Thoracic aorta (tissue), 2 donors: Measurements from ENCODE around the gene NEK5. TPM values are rescaled to one million over a fixed set of nuclear protein-coding genes. Genes with fewer than 3 reads are reported as not detected.

Experiments used
- ATAC-seq: fragments of 150-250 bp; one replicate; pipeline ENCODE4 v1.8.0; 2017; ENCODE audit warnings: low read depth; ENCODE audit not compliant: insufficient number of reproducible peaks, low FRiP score
- DNase-seq: peaks from one replicate; pipeline ENCODE4 v3.0.0-alpha.2; 2020; ENCODE audit warnings: low spot score
- H3K27ac ChIP-seq, 2 donors: fragments of 200-600 bp; sonication (generic); 1 replicate in 1 of 2; 2 replicates in 1 of 2; pipeline ENCODE4 v1.5.1; 2016; ENCODE audit warnings: mild to moderate bottlenecking in 2 of 2, moderate library complexity in 2 of 2
- H3K27me3 ChIP-seq: fragments of 200-600 bp; sonication (generic); replicated peaks from 2 replicates; pipeline ENCODE4 v1.6.0; 2016; ENCODE audit warnings: mild to moderate bottlenecking; ENCODE audit not compliant: insufficient read depth
- H3K36me3 ChIP-seq: fragments of 200-600 bp; sonication (generic); one replicate; pipeline ENCODE4 v1.5.1; 2016
- H3K4me1 ChIP-seq, 2 donors: fragments of 200-600 bp; sonication (generic); 1 replicate in 1 of 2; 2 replicates in 1 of 2; pipeline versions ENCODE4 v1.5.1 to v1.6.0; 2016; ENCODE audit warnings: low read depth in 2 of 2, mild to moderate bottlenecking in 1 of 2; ENCODE audit not compliant: control insufficient read depth in 1 of 2
- H3K4me3 ChIP-seq: fragments of 200-600 bp; sonication (generic); 2 replicates; pipeline ENCODE4 v1.5.1; 2016; ENCODE audit warnings: mild to moderate bottlenecking
- H3K9me3 ChIP-seq: fragments of 200-600 bp; sonication (generic); 2 replicates; pipeline ENCODE4 v1.5.1; 2016
- CTCF ChIP-seq: fragments of 200-600 bp; sonication (generic); IDR thresholded peaks from one replicate; pipeline ENCODE4 v1.5.1; 2019; ENCODE audit warnings: antibody characterized with exemption
- total RNA-seq, 2 donors: library from RNA; depleted of rRNA; stranded (reverse); fragments of >200 nt; gene quantifications; one replicate each; pipeline versions ENCODE4 v1.1.0 to v1.2.3, GENCODE V29; 2016

Gene NEK5
- total RNA-seq, 2 donors from 2014 or later, result 0.27 to 0.28 TPM

DNA sequence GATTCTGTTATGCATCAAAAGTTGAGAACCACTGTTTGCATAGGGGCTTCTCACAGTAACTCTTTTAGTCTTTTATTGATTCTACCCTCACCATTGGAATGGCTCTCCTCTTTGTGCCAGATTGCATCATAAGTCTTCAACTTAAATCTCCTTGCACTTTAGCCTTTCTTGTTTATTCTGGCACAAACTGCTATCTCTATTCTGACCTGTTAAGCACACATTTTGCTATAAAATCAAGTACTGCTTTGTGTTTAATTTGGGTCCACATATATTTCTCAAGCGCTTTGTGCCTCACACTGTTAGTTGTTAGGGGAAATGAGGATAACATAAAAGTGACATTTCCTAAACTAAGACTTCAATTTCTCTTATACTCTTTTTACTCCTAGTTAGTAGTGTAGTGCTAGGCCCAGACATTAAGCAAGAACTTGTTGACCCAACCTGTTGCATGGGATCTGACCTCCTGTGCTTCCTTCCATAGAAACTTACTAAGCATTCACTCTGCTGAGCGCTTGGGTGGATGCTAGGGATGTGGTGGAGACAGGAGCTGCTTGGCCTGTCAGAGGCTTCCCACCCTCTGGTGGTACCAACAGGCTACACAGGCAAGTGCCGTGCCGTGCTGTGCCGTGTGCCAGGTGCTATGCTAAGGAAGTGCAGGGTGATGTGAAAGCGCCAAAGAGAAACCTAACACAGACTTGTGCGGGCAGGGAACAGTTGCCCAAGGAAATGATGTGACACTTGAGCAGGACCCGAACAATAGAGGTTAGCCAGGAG lies 103.2 kb downstream of the NEK5 start:
- Histone ChIP-seq H3K4me1 (peaks cover 0 to 4% of the 10 kb centered on the region in 2 donors), H3K4me3 (no peak overlapping the region), H3K36me3 (peaks cover 43% of the 10 kb centered on the region), H3K27me3 (no peaks in the 10 kb centered on the region), H3K27ac (no peak overlapping the region), H3K9me3 (peaks cover 8% of the 10 kb centered on the region)
- DNase-seq, result no peak
- TF ChIP-seq CTCF, result no peak
- no peak for ATAC-seq

- Histone ChIP-seq H3K4me3 (no peak within 1 kb of the TSS), H3K27me3 (no peaks in the 10 kb centered on the region), H3K9me3 (peaks cover 5% of the 10 kb centered on the region), H3K4me1 (peaks cover 0 to 4% of the 10 kb centered on the region in 2 donors), H3K27ac (no peak within 1 kb of the TSS), H3K36me3 (peaks cover 45% of the 10 kb centered on the region)
- DNase-seq (no peak), ATAC-seq (no peak)
- no peak for TF ChIP-seq CTCF
Measured at GRCh38 chr13:52024481-52024880, 104.4 kb downstream of the NEK5 start, which contains the start of gene UTP14C. Gene UTP14C (plus strand): TSS chr13:52024691. CDS start chr13:52028805, 4,114 bp downstream.

- Histone ChIP-seq H3K9me3 (peaks cover 2% of the 10 kb centered on the region), H3K4me1 (no peaks in the 10 kb centered on the region), H3K27me3 (no peaks in the 10 kb centered on the region), H3K36me3 (peaks cover 35% of the 10 kb centered on the region), H3K4me3 (no peak overlapping the region), H3K27ac (no peak overlapping the region)
- DNase-seq (no peak), ATAC-seq (no peak)
- TF ChIP-seq CTCF, result no peak
Measured at GRCh38 chr13:52022356-52022755, 106.5 kb downstream of the NEK5 start.

DNA sequence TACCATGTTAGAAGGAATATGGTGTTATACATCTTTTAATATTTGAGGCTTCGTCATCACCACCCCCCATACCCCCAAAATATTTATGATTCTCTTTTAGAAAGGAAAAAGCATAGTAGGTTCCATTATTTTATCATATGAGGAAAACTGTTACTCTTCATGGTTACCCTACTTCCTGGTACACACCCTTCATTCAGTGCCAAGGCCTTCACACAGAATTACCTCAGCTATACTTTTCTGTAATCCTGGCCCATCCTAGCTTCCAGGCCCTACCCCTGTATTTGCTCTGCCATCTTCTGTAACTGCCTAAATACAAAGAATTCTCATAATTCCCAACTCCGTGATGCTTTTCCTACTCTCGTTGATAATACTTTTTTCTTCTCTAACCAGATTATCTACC lies 108.7 kb downstream of the NEK5 start:
- no peak for ATAC-seq
- H3K27me3 ChIP-seq, result no peaks in the 10 kb centered on the region
- H3K36me3 ChIP-seq, result peaks cover 19% of the 10 kb centered on the region
- no peak overlapping the region for H3K27ac ChIP-seq
- H3K9me3 ChIP-seq, result no peaks in the 10 kb centered on the region
- H3K4me3 ChIP-seq, result no peak overlapping the region
- H3K4me1 ChIP-seq, result no peaks in the 10 kb centered on the region
- no peak for DNase-seq
- no peak for TF ChIP-seq CTCF

- no peak overlapping the region for H3K4me3 ChIP-seq
- no peaks in the 10 kb centered on the region for H3K9me3 ChIP-seq
- H3K4me1 ChIP-seq, result peaks cover 9 to 10% of the 10 kb centered on the region in 2 donors
- H3K27me3 ChIP-seq, result no peaks in the 10 kb centered on the region
- TF ChIP-seq CTCF, result no peak
- ATAC-seq, result no peak
- no peak overlapping the region for H3K27ac ChIP-seq
- H3K36me3 ChIP-seq, result peaks cover 6% of the 10 kb centered on the region
- no peak for DNase-seq
Measured at GRCh38 chr13:52016296-52016695, 112.6 kb downstream of the NEK5 start.
